HepG2 (cell line): ENCODE results near the gene DDHD1. TPM values are rescaled to one million over a fixed set of nuclear protein-coding genes. Genes with fewer than 3 reads are reported as not detected.

Experiments used
- KMT2A ChIP-seq: sonication (generic); formaldehyde crosslinking; IDR thresholded peaks from 2 replicates; pipeline ENCODE4 v1.4.0; 2020; ENCODE audit warnings: missing genetic modification reagents
- NFIB ChIP-seq: sonication (generic); formaldehyde crosslinking; IDR thresholded peaks from 2 replicates; pipeline ENCODE4 v1.9.0; 2021; ENCODE audit warnings: missing genetic modification reagents, mild to moderate bottlenecking, borderline replicate concordance
- PAXIP1 ChIP-seq: sonication (generic); formaldehyde crosslinking; conservative IDR thresholded peaks from 2 replicates; pipeline ENCODE4 v1.4.0; 2020; ENCODE audit warnings: mild to moderate bottlenecking, missing genetic modification reagents, moderate library complexity
- PTBP1 ChIP-seq: fragments of 200-400 bp; formaldehyde crosslinking; IDR thresholded peaks from 2 replicates; pipeline ENCODE4 v1.6.1; 2018; ENCODE audit warnings: low read length, low read depth; ENCODE audit not compliant: poor library complexity, severe bottlenecking
- SATB2 ChIP-seq: sonication (generic); formaldehyde crosslinking; IDR thresholded peaks from 2 replicates; pipeline ENCODE4 v1.5.0; 2020; ENCODE audit warnings: missing genetic modification reagents
- TFDP2 ChIP-seq: sonication (generic); formaldehyde crosslinking; IDR thresholded peaks from 2 replicates; pipeline ENCODE4 v1.4.0; 2020; ENCODE audit warnings: missing genetic modification reagents
- XRCC5 ChIP-seq: fragments of 200-400 bp; formaldehyde crosslinking; optimal IDR thresholded peaks from 2 replicates; pipeline ENCODE3; 2017; ENCODE audit warnings: mild to moderate bottlenecking, low read length
- ZBTB37 ChIP-seq: sonication (generic); formaldehyde crosslinking; IDR thresholded peaks from 2 replicates; pipeline ENCODE4 v1.4.0; 2020; ENCODE audit warnings: mild to moderate bottlenecking, missing genetic modification reagents
- ZBTB49 ChIP-seq: sonication (generic); formaldehyde crosslinking; IDR thresholded peaks from 2 replicates; pipeline ENCODE4 v1.4.0; 2020; ENCODE audit warnings: missing genetic modification reagents, borderline replicate concordance
- ZNF263 ChIP-seq: sonication (generic); formaldehyde crosslinking; IDR thresholded peaks from 2 replicates; pipeline ENCODE4 v1.4.0; 2020; ENCODE audit warnings: missing genetic modification reagents
- ZNF512B ChIP-seq: sonication (generic); formaldehyde crosslinking; IDR thresholded peaks from 2 replicates; pipeline ENCODE4 v1.5.1; 2020; ENCODE audit warnings: missing genetic modification reagents, mild to moderate bottlenecking, borderline replicate concordance
- ZNF639 ChIP-seq: conservative IDR thresholded peaks from 2 replicates; pipeline ENCODE4 v1.6.1; 2018; ENCODE audit warnings: missing genetic modification reagents
- ZNF704 ChIP-seq: sonication (generic); formaldehyde crosslinking; IDR thresholded peaks from 2 replicates; pipeline ENCODE4 v1.8.1; 2023; ENCODE audit warnings: mild to moderate bottlenecking, inconsistent platforms, moderate library complexity, missing genetic modification reagents, borderline replicate concordance
- polyA plus RNA-seq, 8 experiments: library from polyadenylated mRNA; depleted of rRNA in 3 of 8; stranded (reverse) in 7 of 8; unstranded in 1 of 8; fragments of >200 nt; fragmentation: Illumina TruSeq in 4 of 8; extraction: Trizol in 4 of 8; gene quantifications; 2 replicates each; pipeline versions ENCODE4 v1.2.1 to v1.2.3, GENCODE V29; 2011 to 2016; ENCODE audit warnings: low read depth in 4 of 8, missing spikeins in 1 of 8, mixed read lengths in 1 of 8; ENCODE audit not compliant: insufficient read depth in 1 of 8
- total RNA-seq, 5 experiments: library from RNA; depleted of rRNA; stranded (reverse); fragments of >200 nt; fragmentation: Illumina TruSeq; extraction: Trizol; gene quantifications; 2 replicates each; pipeline ENCODE4 v1.2.3, GENCODE V29; 2016; ENCODE audit warnings: low read depth in 1 of 5

Gene DDHD1
- total and polyA plus RNA-seq, 2 of the 13 experiments (the other 11 are each of a cell fraction or from before 2014, with no cell fraction given) = 4.6 to 8.3 TPM

GRCh38 chr14:53152887-53153701 is at the start of gene DDHD1 (continued):
- TF ChIP-seq ZNF704 (CRISPR knock-in tag) (no peak), PTBP1 (no peak), KMT2A (CRISPR knock-in tag) (peak; percentile 46; the same call in 1 of the 2 replicates), XRCC5 (no peak), TFDP2 (CRISPR knock-in tag) (peak; percentile 28; the same call in 1 of the 2 replicates), ZBTB37 (CRISPR knock-in tag) (no peak), SATB2 (CRISPR knock-in tag) (no peak), ZBTB49 (CRISPR knock-in tag) (no peak), ZNF512B (CRISPR knock-in tag) (no peak), PAXIP1 (CRISPR knock-in tag) (no peak), NFIB (CRISPR knock-in tag) (no peak), ZNF639 (CRISPR knock-in tag) (no peak), ZNF263 (CRISPR knock-in tag) (no peak)
